SJCRH30 (cell line): ENCODE results near the gene PCDHGA12. TPM values are rescaled to one million over a fixed set of nuclear protein-coding genes. Genes with fewer than 3 reads are reported as not detected.
"Not testable (repeated sequence)": the region's sequence is repeated elsewhere in the genome, so short reads cannot be mapped to it uniquely, and the experiment has no call there.

Experiments used
- DNase-seq, 2 experiments: peaks; one replicate each; pipeline ENCODE4 v3.0.0-alpha.2; 2015 to 2020
- H3K27ac ChIP-seq: fragments of 250-450 bp; sonication (Bioruptor Pico); 2 replicates; pipeline ENCODE4 v1.5.1; 2020; ENCODE audit warnings: mild to moderate bottlenecking, moderate library complexity
- H3K27me3 ChIP-seq: fragments of 250-450 bp; sonication (Bioruptor Pico); 2 replicates; pipeline ENCODE4 v1.5.1; 2020; ENCODE audit warnings: mild to moderate bottlenecking, moderate library complexity
- H3K36me3 ChIP-seq: fragments of 250-450 bp; sonication (Bioruptor Pico); 2 replicates; pipeline ENCODE4 v1.5.1; 2020; ENCODE audit warnings: mild to moderate bottlenecking, moderate library complexity
- H3K4me1 ChIP-seq: fragments of 250-450 bp; sonication (Bioruptor Pico); 2 replicates; pipeline ENCODE4 v1.5.1; 2020; ENCODE audit warnings: mild to moderate bottlenecking, moderate library complexity
- H3K4me3 ChIP-seq: fragments of 250-450 bp; sonication (Bioruptor Pico); 2 replicates; pipeline ENCODE4 v1.5.1; 2020; ENCODE audit warnings: mild to moderate bottlenecking, moderate library complexity
- H3K9me3 ChIP-seq: fragments of 250-450 bp; sonication (Bioruptor Pico); replicated peaks from 2 replicates; pipeline ENCODE4 v1.5.1; 2020; ENCODE audit warnings: mild to moderate bottlenecking, moderate library complexity
- total RNA-seq: library from RNA; depleted of rRNA; stranded (reverse); fragments of >200 nt; shearing (Covaris generic); gene quantifications from 2 replicates; pipeline ENCODE4 v1.2.3, GENCODE V29; 2014; rRNA removed

Gene PCDHGA12
- 1.2 and 1.4 TPM in 2 replicates for total RNA-seq

GRCh38 chr5:141430332-141431113 lies at the start of gene PCDHGA12:
Gene PCDHGA12, plus strand, starts transcription at chr5:141430507. Its CDS starts 253 bp downstream, at chr5:141430760.
- no peak within 1 kb of the TSS for H3K4me3 ChIP-seq
- no peak within 1 kb of the TSS for H3K27ac ChIP-seq
- peaks cover 17% of the 10 kb centered on the region for H3K36me3 ChIP-seq
- peaks cover 3% of the 10 kb centered on the region; the same call in 1 of the 2 replicates for H3K9me3 ChIP-seq
- DNase-seq = no peak
- H3K4me1 ChIP-seq = no peaks in the 10 kb centered on the region
- H3K27me3 ChIP-seq = no peaks in the 10 kb centered on the region

DNA sequence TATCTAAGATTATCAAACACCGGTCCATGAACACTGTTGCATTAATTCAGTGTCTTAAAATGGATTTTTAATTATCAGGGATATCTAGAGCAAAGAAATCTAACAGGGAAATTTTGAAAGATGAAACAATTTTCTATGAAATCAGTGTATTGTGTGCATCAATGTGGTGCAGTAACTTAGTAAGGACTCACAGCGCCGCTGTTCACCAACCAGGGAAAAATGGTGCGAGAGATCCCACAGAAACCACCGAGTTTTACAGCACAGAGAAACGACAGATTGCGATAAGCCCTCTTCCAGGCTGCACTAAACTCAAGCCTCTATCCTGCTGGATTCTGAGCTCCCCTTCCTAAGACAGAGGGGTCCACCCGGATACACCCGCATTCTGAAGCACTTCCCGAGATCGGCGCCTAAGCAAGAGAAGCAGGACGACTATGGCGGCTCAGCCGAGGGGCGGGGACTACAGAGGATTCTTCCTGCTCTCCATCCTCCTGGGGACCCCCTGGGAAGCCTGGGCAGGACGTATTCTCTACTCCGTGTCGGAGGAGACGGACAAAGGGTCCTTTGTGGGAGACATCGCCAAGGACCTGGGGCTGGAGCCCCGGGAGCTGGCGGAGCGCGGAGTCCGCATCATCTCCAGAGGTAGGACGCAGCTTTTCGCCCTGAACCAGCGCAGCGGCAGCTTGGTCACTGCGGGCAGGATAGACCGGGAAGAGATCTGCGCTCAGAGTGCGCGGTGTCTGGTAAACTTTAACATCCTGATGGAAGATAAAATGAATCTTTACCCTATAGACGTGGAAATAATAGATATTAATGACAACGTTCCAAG lies 47.6 kb upstream of the PCDHGA12 start, which contains the start of gene PCDHGA7:
Gene PCDHGA7, plus strand, starts transcription at position 274 of the 826 bp plus-strand sequence. Its CDS starts 158 bp downstream, at position 432.
- H3K27ac ChIP-seq = no peak within 1 kb of the TSS
- H3K4me3 ChIP-seq = no peak within 1 kb of the TSS
- H3K9me3 ChIP-seq = peaks cover 13% of the 10 kb centered on the region
- H3K4me1 ChIP-seq = no peaks in the 10 kb centered on the region
- H3K27me3 ChIP-seq = no peaks in the 10 kb centered on the region
- peaks cover 58% of the 10 kb centered on the region for H3K36me3 ChIP-seq
- no peak for DNase-seq

- DNase-seq = no peak
- H3K4me3 ChIP-seq = no peak overlapping the region
- no peaks in the 10 kb centered on the region for H3K4me1 ChIP-seq
- H3K9me3 ChIP-seq = peaks cover 7% of the 10 kb centered on the region
- H3K27ac ChIP-seq = no peak overlapping the region
- no peaks in the 10 kb centered on the region for H3K27me3 ChIP-seq
- H3K36me3 ChIP-seq = peaks cover 51% of the 10 kb centered on the region
Measured at GRCh38 chr5:141383345-141383744, 47.0 kb upstream of the PCDHGA12 start.

DNA sequence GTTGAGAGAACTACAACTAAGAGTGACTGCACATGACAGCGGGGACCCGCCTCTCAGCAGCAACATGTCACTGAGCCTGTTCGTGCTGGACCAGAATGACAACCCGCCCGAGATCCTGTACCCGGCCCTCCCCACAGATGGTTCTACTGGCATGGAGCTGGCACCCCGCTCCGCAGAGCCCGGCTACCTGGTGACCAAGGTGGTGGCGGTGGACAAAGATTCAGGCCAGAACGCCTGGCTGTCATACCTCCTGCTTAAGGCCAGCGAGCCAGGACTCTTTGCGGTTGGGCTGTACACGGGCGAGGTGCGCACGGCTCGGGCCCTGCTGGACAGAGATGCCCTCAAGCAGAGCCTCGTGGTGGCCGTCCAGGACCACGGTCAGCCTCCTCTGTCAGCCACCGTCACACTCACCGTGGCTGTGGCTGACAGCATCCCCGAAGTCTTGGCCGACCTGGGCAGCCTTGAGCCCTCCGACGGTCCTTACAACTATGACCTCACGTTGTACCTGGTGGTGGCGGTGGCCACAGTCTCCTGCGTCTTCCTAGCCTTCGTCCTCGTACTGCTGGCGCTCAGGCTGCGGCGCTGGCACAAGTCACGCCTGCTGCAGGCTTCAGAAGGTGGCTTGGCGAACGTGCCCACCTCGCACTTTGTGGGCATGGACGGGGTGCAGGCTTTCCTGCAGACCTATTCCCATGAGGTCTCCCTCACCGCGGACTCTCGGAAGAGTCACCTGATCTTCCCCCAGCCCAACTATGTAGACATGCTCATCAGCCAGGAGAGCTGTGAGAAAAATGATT lies 45.6 kb upstream of the PCDHGA12 start:
- Histone ChIP-seq H3K27me3 (no peaks in the 10 kb centered on the region), H3K9me3 (peaks cover 7% of the 10 kb centered on the region), H3K36me3 (peaks cover 44% of the 10 kb centered on the region), H3K4me3 (no peak overlapping the region), H3K4me1 (no peaks in the 10 kb centered on the region), H3K27ac (no peak overlapping the region)
- DNase-seq = no peak

DNA sequence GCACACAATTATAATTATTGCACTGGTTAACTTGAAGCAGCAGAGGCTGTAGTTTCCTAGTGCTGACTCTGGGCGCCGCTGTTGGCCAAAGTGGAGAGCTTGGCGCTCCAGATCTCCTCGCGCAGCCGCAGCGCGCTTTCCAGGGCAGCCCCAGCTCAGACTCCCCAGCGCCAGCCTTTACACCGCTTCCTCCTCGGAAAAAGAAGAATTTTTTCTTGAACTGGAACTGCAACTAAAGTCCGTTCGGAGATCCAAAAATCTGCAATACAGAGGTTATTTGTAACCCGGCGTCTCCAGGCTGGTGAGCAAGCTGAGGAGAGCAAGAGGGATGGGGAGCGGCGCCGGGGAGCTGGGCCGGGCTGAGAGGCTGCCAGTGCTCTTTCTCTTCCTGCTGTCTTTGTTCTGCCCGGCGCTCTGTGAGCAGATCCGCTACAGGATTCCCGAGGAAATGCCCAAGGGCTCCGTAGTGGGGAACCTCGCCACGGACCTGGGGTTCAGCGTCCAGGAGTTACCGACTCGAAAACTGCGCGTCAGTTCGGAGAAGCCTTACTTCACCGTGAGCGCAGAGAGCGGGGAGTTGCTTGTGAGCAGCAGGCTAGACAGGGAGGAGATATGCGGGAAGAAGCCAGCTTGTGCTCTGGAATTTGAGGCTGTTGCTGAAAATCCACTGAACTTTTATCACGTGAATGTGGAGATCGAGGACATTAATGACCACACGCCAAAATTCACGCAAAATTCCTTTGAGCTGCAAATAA lies 42.6 kb upstream of the PCDHGA12 start, which contains the start of gene PCDHGB4:
Gene PCDHGB4, plus strand, starts transcription at position 142 of the 755 bp plus-strand sequence. Its CDS starts 187 bp downstream, at position 329.
- not testable (repeated sequence) for DNase-seq, H3K9me3 ChIP-seq, H3K27ac ChIP-seq, H3K4me1 ChIP-seq, H3K4me3 ChIP-seq, H3K27me3 ChIP-seq
- H3K36me3 ChIP-seq = peaks cover 40% of the 10 kb centered on the region

GRCh38 chr5:141388661-141389060 lies 41.6 kb upstream of the PCDHGA12 start:
- no peaks in the 10 kb centered on the region for H3K4me1 ChIP-seq
- peaks cover 37% of the 10 kb centered on the region for H3K36me3 ChIP-seq
- H3K27me3 ChIP-seq = no peaks in the 10 kb centered on the region
- peaks cover 9% of the 10 kb centered on the region for H3K9me3 ChIP-seq
- DNase-seq = no peak
- no peak overlapping the region for H3K4me3 ChIP-seq
- no peak overlapping the region for H3K27ac ChIP-seq

- H3K9me3 ChIP-seq = peaks cover 12% of the 10 kb centered on the region
- no peak for DNase-seq
Measured at GRCh38 chr5:141389153-141390042, 40.9 kb upstream of the PCDHGA12 start.

DNA sequence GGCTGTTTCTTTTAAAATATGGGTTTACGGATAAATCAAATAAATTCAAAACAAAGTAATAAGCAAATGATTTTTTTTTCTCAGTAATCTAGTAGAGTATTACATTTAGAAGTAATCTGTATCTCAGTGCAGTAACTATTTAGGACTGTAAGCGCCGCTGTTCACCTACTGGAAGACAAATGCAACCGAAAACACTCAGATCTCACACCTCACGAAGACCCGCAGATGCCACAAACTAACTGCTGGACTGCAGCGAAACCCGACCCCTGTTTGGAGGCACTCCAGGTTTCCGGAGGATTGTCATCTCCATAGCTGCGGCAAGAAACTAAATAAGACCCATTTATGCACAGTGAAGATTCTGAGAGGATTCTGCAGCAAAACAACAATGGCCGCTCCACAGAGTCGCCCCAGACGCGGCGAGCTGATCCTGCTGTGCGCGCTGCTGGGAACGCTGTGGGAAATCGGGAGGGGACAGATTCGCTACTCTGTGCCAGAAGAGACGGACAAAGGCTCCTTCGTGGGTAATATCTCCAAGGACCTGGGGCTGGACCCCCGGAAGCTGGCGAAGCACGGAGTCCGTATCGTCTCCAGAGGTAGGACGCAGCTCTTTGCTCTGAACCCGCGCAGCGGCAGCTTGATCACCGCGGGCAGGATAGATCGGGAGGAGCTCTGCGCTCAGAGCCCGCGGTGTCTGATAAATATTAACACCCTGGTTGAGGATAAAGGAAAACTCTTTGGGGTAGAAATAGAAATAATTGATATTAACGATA lies 37.7 kb upstream of the PCDHGA12 start, which contains the start of gene PCDHGA8:
Gene PCDHGA8, plus strand, starts transcription at position 205 of the 770 bp plus-strand sequence. Its CDS starts 181 bp downstream, at position 386.
- no peaks in the 10 kb centered on the region for H3K27me3 ChIP-seq
- no peaks in the 10 kb centered on the region for H3K4me1 ChIP-seq
- H3K36me3 ChIP-seq = peaks cover 16% of the 10 kb centered on the region
- H3K9me3 ChIP-seq = peaks cover 6% of the 10 kb centered on the region
- H3K4me3 ChIP-seq = no peak within 1 kb of the TSS
- DNase-seq = no peak
- H3K27ac ChIP-seq = no peak within 1 kb of the TSS

More at GRCh38 chr5:141389153-141390042, 40.9 kb upstream of the PCDHGA12 start:
- Histone ChIP-seq H3K4me1 (no peaks in the 10 kb centered on the region), H3K4me3 (no peak overlapping the region), H3K27ac (no peak overlapping the region), H3K27me3 (no peaks in the 10 kb centered on the region), H3K36me3 (peaks cover 34% of the 10 kb centered on the region)

- Histone ChIP-seq H3K9me3 (peaks cover 6% of the 10 kb centered on the region), H3K36me3 (peaks cover 16% of the 10 kb centered on the region), H3K27me3 (no peaks in the 10 kb centered on the region), H3K4me3 (no peak overlapping the region), H3K4me1 (no peaks in the 10 kb centered on the region), H3K27ac (no peak overlapping the region)
- DNase-seq = no peak
Measured at GRCh38 chr5:141393267-141393666, 37.0 kb upstream of the PCDHGA12 start.

DNA sequence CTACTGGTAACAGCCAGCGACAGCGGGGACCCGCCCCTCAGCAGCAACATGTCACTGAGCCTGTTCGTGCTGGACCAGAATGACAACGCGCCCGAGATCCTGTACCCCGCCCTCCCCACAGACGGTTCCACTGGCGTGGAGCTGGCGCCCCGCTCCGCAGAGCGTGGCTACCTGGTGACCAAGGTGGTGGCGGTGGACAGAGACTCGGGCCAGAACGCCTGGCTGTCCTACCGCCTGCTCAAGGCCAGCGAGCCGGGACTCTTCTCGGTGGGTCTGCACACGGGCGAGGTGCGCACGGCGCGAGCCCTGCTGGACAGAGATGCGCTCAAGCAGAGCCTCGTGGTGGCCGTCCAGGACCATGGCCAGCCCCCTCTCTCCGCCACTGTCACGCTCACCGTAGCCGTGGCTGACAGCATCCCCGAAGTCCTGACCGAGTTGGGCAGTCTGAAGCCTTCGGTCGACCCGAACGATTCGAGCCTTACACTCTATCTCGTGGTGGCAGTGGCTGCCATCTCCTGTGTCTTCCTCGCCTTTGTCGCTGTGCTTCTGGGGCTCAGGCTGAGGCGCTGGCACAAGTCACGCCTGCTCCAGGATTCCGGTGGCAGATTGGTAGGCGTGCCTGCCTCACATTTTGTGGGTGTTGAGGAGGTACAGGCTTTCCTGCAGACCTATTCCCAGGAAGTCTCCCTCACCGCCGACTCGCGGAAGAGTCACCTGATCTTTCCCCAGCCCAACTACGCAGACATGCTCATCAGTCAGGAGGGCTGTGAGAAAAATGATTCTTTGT lies 35.7 kb upstream of the PCDHGA12 start:
- DNase-seq, H3K27ac ChIP-seq, H3K9me3 ChIP-seq, H3K4me3 ChIP-seq, H3K27me3 ChIP-seq, H3K4me1 ChIP-seq: not testable (repeated sequence)
- peaks cover 21% of the 10 kb centered on the region for H3K36me3 ChIP-seq

- not testable (repeated sequence) for H3K4me3 ChIP-seq, H3K27me3 ChIP-seq, DNase-seq, H3K4me1 ChIP-seq, H3K27ac ChIP-seq
- H3K9me3 ChIP-seq = peaks cover 13% of the 10 kb centered on the region
- H3K36me3 ChIP-seq = peaks cover 31% of the 10 kb centered on the region
Measured at GRCh38 chr5:141397756-141398551, 32.4 kb upstream of the PCDHGA12 start, which contains the start of gene PCDHGB5. Gene PCDHGB5, plus strand, starts transcription at chr5:141397947. Its CDS starts 181 bp downstream, at chr5:141398128.
